SK-N-SH treated with all-trans-retinoic acid at 6 μM for 48 hours (cell line): ENCODE data around the gene UBL4B.

ENCODE experiments used
- ARNTL ChIP-seq: fragments of 450-650 bp; formaldehyde crosslinking; IDR thresholded peaks from 2 replicates; pipeline ENCODE4 v1.5.0; 2020; ENCODE audit warnings: low read depth, mild to moderate bottlenecking, moderate library complexity, borderline replicate concordance
- BACH2 ChIP-seq: fragments of 250-450 bp; sonication (Bioruptor Pico); IDR thresholded peaks from 2 replicates; pipeline ENCODE4 v1.9.0; 2021; ENCODE audit warnings: mild to moderate bottlenecking, borderline replicate concordance
- CSRNP3 ChIP-seq: fragments of 250-450 bp; sonication (Bioruptor Pico); IDR thresholded peaks from 2 replicates; pipeline ENCODE4 v1.5.1; 2021; ENCODE audit warnings: mild to moderate bottlenecking, moderate library complexity
- GLIS3 ChIP-seq: fragments of 250-450 bp; sonication (Bioruptor Pico); IDR thresholded peaks from 2 replicates; pipeline ENCODE4 v1.5.0; 2020; ENCODE audit warnings: mild to moderate bottlenecking, moderate library complexity
- ISL1 ChIP-seq: fragments of 250-450 bp; sonication (Bioruptor Pico); IDR thresholded peaks from 2 replicates; pipeline ENCODE4 v2.1.2; 2022; ENCODE audit warnings: mild to moderate bottlenecking, moderate library complexity
- PATZ1 ChIP-seq: fragments of 250-450 bp; sonication (Bioruptor Pico); IDR thresholded peaks from 2 replicates; pipeline ENCODE4 v1.8.0; 2020; ENCODE audit warnings: mild to moderate bottlenecking, moderate library complexity, borderline replicate concordance
- POU6F1 ChIP-seq: fragments of 250-450 bp; sonication (Bioruptor Pico); IDR thresholded peaks from 2 replicates; pipeline ENCODE4 v1.8.0; 2021; ENCODE audit warnings: low read depth, mild to moderate bottlenecking, moderate library complexity, borderline replicate concordance
- TSHZ2 ChIP-seq: fragments of 250-450 bp; sonication (Bioruptor Pico); IDR thresholded peaks from 2 replicates; pipeline ENCODE4 v1.5.0; 2020; ENCODE audit warnings: mild to moderate bottlenecking, moderate library complexity
- ZC3H10 ChIP-seq: fragments of 250-450 bp; sonication (Bioruptor Pico); IDR thresholded peaks from 2 replicates; pipeline ENCODE4 v1.5.1; 2021; ENCODE audit warnings: mild to moderate bottlenecking, moderate library complexity
- ZFP30 ChIP-seq: fragments of 450-650 bp; formaldehyde crosslinking; IDR thresholded peaks from 2 replicates; pipeline ENCODE4 v1.5.0; 2022; ENCODE audit warnings: mild to moderate bottlenecking, moderate library complexity
- ZNF565 ChIP-seq: fragments of 450-650 bp; formaldehyde crosslinking; conservative IDR thresholded peaks from 2 replicates; pipeline ENCODE4 v1.5.0; 2020; ENCODE audit warnings: low read depth, mild to moderate bottlenecking, moderate library complexity
- ZNF70 ChIP-seq: fragments of 450-650 bp; formaldehyde crosslinking; IDR thresholded peaks from 2 replicates; pipeline ENCODE4 v1.5.0; 2020; ENCODE audit warnings: mild to moderate bottlenecking, moderate library complexity

- no peak for TF ChIP-seq ZFP30 (CRISPR knock-in tag)
- no peak for TF ChIP-seq GLIS3 (CRISPR knock-in tag)
- no peak for TF ChIP-seq POU6F1 (CRISPR knock-in tag)
- no peak for TF ChIP-seq PATZ1 (CRISPR knock-in tag)
- TF ChIP-seq ZNF70, result no peak
- TF ChIP-seq TSHZ2 (CRISPR knock-in tag), result no peak
- TF ChIP-seq ISL1 (CRISPR knock-in tag), result no peak
- TF ChIP-seq BACH2 (CRISPR knock-in tag), result no peak
- no peak for TF ChIP-seq ARNTL
- TF ChIP-seq ZC3H10 (CRISPR knock-in tag), result no peak
- no peak for TF ChIP-seq CSRNP3 (CRISPR knock-in tag)
- no peak for TF ChIP-seq ZNF565 (CRISPR knock-in tag)
These were observed 44.8 kb upstream of the UBL4B start for GRCh38 chr1:110067479-110067892.
